HL-60 (cell line): ENCODE measurements around the gene MLXIPL.

Experiments used
- DNase-seq, 2 experiments: peaks; one replicate each; pipeline ENCODE4 v3.0.0-alpha.2; 2010 to 2020; ENCODE audit warnings: low read depth in 1 of 2, low spot score in 1 of 2
- H3K27ac ChIP-seq: fragments of 250-450 bp; sonication (Bioruptor Pico); replicated peaks from 2 replicates; pipeline ENCODE4 v1.5.1; 2020; ENCODE audit warnings: mild to moderate bottlenecking, moderate library complexity
- H3K27me3 ChIP-seq: fragments of 250-450 bp; sonication (Bioruptor Pico); 2 replicates; pipeline ENCODE4 v1.5.1; 2021; ENCODE audit warnings: mild to moderate bottlenecking, moderate library complexity; ENCODE audit not compliant: insufficient read depth, poor library complexity, severe bottlenecking
- H3K4me3 ChIP-seq: replicated peaks from 2 replicates; pipeline ENCODE4 v1.5.1; 2011; ENCODE audit warnings: mild to moderate bottlenecking, control low read depth, low read length; ENCODE audit not compliant: insufficient read depth
- GABPA ChIP-seq: IDR thresholded peaks from 2 replicates; pipeline ENCODE4 v1.6.1; 2012; ENCODE audit warnings: low read depth
- POLR2AphosphoS5 ChIP-seq: IDR thresholded peaks from 2 replicates; pipeline ENCODE4 v1.6.1; 2012; ENCODE audit warnings: low read depth
- SPI1 ChIP-seq: IDR thresholded peaks from 2 replicates; pipeline ENCODE4 v1.6.1; 2012; ENCODE audit warnings: low read depth, mild to moderate bottlenecking, borderline replicate concordance
- TF ChIP-seq, protein P1 (sequence below): IDR thresholded peaks from 2 replicates; pipeline ENCODE4 v1.6.1; 2012; ENCODE audit warnings: low read depth; ENCODE audit not compliant: insufficient replicate concordance
- TF ChIP-seq, protein P2 (sequence below): IDR thresholded peaks from one replicate; pipeline ENCODE4 v1.5.1; 2011; ENCODE audit warnings: low read length, control low read depth, inconsistent platforms; ENCODE audit not compliant: insufficient read depth

Gene MLXIPL

GRCh38 chr7:73605601-73606220 lies 18.6 kb downstream of the MLXIPL start:
- TF ChIP-seq POLR2AphosphoS5 (no peak), SPI1 (no peak), GABPA (no peak)
- TF ChIP-seq, protein P1, sequence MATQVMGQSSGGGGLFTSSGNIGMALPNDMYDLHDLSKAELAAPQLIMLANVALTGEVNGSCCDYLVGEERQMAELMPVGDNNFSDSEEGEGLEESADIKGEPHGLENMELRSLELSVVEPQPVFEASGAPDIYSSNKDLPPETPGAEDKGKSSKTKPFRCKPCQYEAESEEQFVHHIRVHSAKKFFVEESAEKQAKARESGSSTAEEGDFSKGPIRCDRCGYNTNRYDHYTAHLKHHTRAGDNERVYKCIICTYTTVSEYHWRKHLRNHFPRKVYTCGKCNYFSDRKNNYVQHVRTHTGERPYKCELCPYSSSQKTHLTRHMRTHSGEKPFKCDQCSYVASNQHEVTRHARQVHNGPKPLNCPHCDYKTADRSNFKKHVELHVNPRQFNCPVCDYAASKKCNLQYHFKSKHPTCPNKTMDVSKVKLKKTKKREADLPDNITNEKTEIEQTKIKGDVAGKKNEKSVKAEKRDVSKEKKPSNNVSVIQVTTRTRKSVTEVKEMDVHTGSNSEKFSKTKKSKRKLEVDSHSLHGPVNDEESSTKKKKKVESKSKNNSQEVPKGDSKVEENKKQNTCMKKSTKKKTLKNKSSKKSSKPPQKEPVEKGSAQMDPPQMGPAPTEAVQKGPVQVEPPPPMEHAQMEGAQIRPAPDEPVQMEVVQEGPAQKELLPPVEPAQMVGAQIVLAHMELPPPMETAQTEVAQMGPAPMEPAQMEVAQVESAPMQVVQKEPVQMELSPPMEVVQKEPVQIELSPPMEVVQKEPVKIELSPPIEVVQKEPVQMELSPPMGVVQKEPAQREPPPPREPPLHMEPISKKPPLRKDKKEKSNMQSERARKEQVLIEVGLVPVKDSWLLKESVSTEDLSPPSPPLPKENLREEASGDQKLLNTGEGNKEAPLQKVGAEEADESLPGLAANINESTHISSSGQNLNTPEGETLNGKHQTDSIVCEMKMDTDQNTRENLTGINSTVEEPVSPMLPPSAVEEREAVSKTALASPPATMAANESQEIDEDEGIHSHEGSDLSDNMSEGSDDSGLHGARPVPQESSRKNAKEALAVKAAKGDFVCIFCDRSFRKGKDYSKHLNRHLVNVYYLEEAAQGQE, result no peak
- TF ChIP-seq, protein P2, sequence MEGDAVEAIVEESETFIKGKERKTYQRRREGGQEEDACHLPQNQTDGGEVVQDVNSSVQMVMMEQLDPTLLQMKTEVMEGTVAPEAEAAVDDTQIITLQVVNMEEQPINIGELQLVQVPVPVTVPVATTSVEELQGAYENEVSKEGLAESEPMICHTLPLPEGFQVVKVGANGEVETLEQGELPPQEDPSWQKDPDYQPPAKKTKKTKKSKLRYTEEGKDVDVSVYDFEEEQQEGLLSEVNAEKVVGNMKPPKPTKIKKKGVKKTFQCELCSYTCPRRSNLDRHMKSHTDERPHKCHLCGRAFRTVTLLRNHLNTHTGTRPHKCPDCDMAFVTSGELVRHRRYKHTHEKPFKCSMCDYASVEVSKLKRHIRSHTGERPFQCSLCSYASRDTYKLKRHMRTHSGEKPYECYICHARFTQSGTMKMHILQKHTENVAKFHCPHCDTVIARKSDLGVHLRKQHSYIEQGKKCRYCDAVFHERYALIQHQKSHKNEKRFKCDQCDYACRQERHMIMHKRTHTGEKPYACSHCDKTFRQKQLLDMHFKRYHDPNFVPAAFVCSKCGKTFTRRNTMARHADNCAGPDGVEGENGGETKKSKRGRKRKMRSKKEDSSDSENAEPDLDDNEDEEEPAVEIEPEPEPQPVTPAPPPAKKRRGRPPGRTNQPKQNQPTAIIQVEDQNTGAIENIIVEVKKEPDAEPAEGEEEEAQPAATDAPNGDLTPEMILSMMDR, result no peak
- H3K27ac ChIP-seq, result no peak overlapping the region
- no peak for DNase-seq
- H3K27me3 ChIP-seq, result peaks cover 16% of the 10 kb centered on the region
- no peak overlapping the region for H3K4me3 ChIP-seq

DNA sequence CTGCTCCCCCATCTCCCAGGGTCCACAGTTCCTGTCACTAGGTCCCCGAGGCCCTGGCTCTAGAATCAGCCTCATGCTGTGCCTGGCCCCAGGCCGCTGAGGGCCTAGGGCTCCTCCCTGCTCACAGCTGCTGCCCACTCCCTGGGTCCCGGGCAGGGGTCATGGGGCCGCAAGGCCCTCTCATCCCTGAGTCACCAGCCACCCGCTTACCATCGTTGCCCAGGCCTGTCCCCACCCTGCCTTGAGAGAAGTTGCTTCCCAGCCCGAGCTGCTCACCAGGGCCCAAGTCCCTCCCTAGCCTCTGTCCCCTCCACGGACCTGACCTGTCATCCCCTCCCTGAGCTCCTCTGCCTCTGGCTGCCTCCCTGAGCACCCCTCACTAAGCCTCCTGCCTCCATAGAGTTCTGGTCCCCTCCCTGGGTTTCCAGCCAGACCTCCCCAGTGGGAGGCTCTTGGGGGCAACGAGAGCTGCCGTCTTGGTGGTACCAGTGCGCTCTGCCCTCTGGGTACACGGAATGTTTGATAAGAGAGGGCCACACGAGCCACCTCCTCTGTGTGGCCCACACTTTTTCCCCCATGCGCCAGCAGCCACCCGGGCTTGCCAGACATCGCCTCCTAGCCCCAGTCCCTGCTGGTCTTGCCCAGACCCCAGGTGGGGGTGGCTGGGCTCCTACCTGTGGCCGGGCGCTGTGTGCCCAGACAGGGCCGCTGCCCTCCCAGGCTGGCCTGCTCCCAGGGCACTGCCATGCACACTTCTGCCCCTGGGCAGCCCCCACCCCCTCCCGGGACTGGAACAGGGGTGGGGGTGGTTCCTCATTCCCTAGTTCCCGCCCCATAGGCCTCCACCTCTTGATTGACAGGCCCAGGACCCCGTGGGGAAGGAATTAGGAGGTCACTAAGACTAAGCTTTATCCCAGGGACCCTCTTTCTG lies 21.3 kb downstream of the MLXIPL start:
- no peak for TF ChIP-seq SPI1
- TF ChIP-seq, protein P1, result no peak
- Histone ChIP-seq H3K27me3 (peaks cover 26% of the 10 kb centered on the region), H3K27ac (no peak overlapping the region), H3K4me3 (no peak overlapping the region)
- no peak for DNase-seq

DNA sequence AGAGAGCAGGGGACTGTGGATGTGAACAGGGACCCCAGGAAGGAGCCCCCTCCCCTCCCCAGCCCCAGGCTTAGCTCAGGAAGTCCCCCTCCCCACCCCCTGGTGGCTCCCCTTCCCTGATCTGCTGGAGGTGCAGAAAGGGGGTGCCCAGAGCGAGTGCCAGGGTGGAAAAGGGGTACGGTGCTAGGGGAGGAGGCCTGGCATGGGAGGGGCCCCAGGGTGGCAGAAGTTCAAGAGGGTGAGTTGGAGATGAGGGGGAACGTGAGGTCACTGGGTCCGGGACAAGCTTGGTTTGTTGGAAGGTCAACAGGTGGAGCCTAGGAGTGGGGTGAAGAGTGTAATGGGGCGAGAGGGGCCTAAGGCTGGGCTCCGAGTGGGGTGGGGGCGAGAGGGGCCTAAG lies 24.4 kb downstream of the MLXIPL start:
- Histone ChIP-seq H3K27me3 (peaks cover 20% of the 10 kb centered on the region), H3K27ac (no peak overlapping the region)
- TF ChIP-seq SPI1, result no peak
- TF ChIP-seq, protein P1, result no peak

More for the DNA sequence above, 24.4 kb downstream of the MLXIPL start:
- no peak overlapping the region for H3K4me3 ChIP-seq
- no peak for DNase-seq
